IMR-90 (cell line): ENCODE results near the gene PCBP4. TPM values are rescaled to one million over a fixed set of nuclear protein-coding genes. Genes with fewer than 3 reads are reported as not detected.
A peak's percentile ranks its signal among the peaks of the same experiment; 100 is the strongest.

Source experiments
- ATAC-seq: fragments of 200-7000 bp; cut with Tn5 transposase; 2 replicates; pipeline ENCODE4 v1.9.1; 2020; ENCODE audit warnings: low read depth, mild to moderate bottlenecking, moderate library complexity
- BruUV-seq: library from RNA; stranded (reverse); fragments of 400-500 nt; replicated peaks from 2 replicates; lab custom pipeline; 2021; lab: Mats Ljungman, UMichigan
- CTCF ChIA-PET: fragments of 300-600 bp; formaldehyde crosslinking; extraction: SDS; loops from one replicate; lab custom pipeline; 2021; ENCODE audit warnings: antibody characterized with exemption; lab: Yijun Ruan, JAX
- POLR2A ChIA-PET: fragments of 300-600 bp; sonication (Branson Sonifier 250); formaldehyde crosslinking; loops from one replicate; lab custom pipeline; 2022; ENCODE audit warnings: antibody characterized with exemption; ENCODE audit not compliant: unreplicated experiment; lab: Charles Lee
- DNase-seq: peaks from one replicate; pipeline ENCODE4 v3.0.0; 2013
- H2AFZ ChIP-seq: replicated peaks from 2 replicates; pipeline ENCODE3; 2013; ENCODE audit warnings: low read length, mild to moderate bottlenecking; ENCODE audit not compliant: poor library complexity
- H2AK5ac ChIP-seq: 2 replicates; pipeline ENCODE4 v1.6.1; 2013; ENCODE audit warnings: low read depth, low read length, inconsistent platforms
- H2AK9ac ChIP-seq: replicated peaks from 2 replicates; pipeline ENCODE3; 2013; ENCODE audit warnings: mild to moderate bottlenecking, low read depth, low read length, moderate library complexity; ENCODE audit not compliant: poor library complexity
- H2BK120ac ChIP-seq: 2 replicates; pipeline ENCODE4 v1.6.1; 2013; ENCODE audit warnings: low read depth, low read length, inconsistent platforms
- H2BK15ac ChIP-seq: 3 replicates; pipeline ENCODE4 v1.6.1; 2013; ENCODE audit warnings: low read depth, low read length, inconsistent platforms
- H2BK20ac ChIP-seq: 2 replicates; pipeline ENCODE4 v1.6.1; 2013; ENCODE audit warnings: low read depth, mild to moderate bottlenecking, inconsistent platforms, low read length, moderate library complexity
- H2BK5ac ChIP-seq: 2 replicates; pipeline ENCODE4 v1.6.1; 2013; ENCODE audit warnings: mild to moderate bottlenecking, low read depth, low read length, inconsistent platforms; ENCODE audit not compliant: poor library complexity, severe bottlenecking
- H3K14ac ChIP-seq: replicated peaks from 2 replicates; pipeline ENCODE4 v1.6.1; 2013; ENCODE audit warnings: low read depth, low read length, inconsistent platforms
- H3K18ac ChIP-seq: 2 replicates; pipeline ENCODE4 v1.6.1; 2013; ENCODE audit warnings: low read depth, low read length, control low read depth
- H3K23ac ChIP-seq: 2 replicates; pipeline ENCODE4 v1.6.1; 2013; ENCODE audit warnings: low read depth, low read length, inconsistent platforms
- H3K27ac ChIP-seq: 2 replicates; pipeline ENCODE4 v1.5.1; 2013; ENCODE audit warnings: mild to moderate bottlenecking, control low read depth, low read length; ENCODE audit not compliant: insufficient read depth
- H3K27me3 ChIP-seq: 2 replicates; pipeline ENCODE4 v1.6.1; 2013; ENCODE audit warnings: low read length; ENCODE audit not compliant: control insufficient read depth, insufficient read depth
- H3K36me3 ChIP-seq: 2 replicates; pipeline ENCODE4 v1.6.1; 2013; ENCODE audit warnings: low read length, mixed read lengths; ENCODE audit not compliant: control insufficient read depth, insufficient read depth
- H3K4ac ChIP-seq: 2 replicates; pipeline ENCODE4 v1.6.1; 2013; ENCODE audit warnings: low read depth, low read length, inconsistent platforms
- H3K4me1 ChIP-seq: 2 replicates; pipeline ENCODE4 v1.6.1; 2013; ENCODE audit warnings: low read length, mixed read lengths; ENCODE audit not compliant: control insufficient read depth, insufficient read depth
- H3K4me2 ChIP-seq: 2 replicates; pipeline ENCODE4 v1.6.1; 2013; ENCODE audit warnings: low read depth, mild to moderate bottlenecking, control low read depth, low read length, moderate library complexity
- H3K4me3 ChIP-seq: 2 replicates; pipeline ENCODE4 v1.5.1; 2013; ENCODE audit warnings: low read depth, mild to moderate bottlenecking, control low read depth, low read length, moderate library complexity; ENCODE audit not compliant: insufficient read depth
- H3K56ac ChIP-seq: 2 replicates; pipeline ENCODE4 v1.6.1; 2013; ENCODE audit warnings: low read length, inconsistent platforms; ENCODE audit not compliant: insufficient read depth; ENCODE audit errors: extremely low read depth
- H3K79me1 ChIP-seq, 2 experiments: 2 replicates each; pipeline ENCODE4 v1.6.1; 2013; ENCODE audit warnings: low read length in 2 of 2, inconsistent platforms in 1 of 2, low read depth in 1 of 2
- H3K9ac ChIP-seq: 2 replicates; pipeline ENCODE4 v1.6.1; 2013; ENCODE audit warnings: low read depth, low read length, control low read depth
- H3K9me1 ChIP-seq: 2 replicates; pipeline ENCODE4 v1.6.1; 2013; ENCODE audit warnings: low read length, inconsistent platforms; ENCODE audit not compliant: insufficient read depth
- H3K9me3 ChIP-seq: 2 replicates; pipeline ENCODE4 v1.6.1; 2013; ENCODE audit warnings: low read length; ENCODE audit not compliant: control insufficient read depth, insufficient read depth
- H4K20me1 ChIP-seq: 2 replicates; pipeline ENCODE4 v1.6.1; 2013; ENCODE audit warnings: low read length, inconsistent platforms; ENCODE audit not compliant: insufficient read depth
- H4K5ac ChIP-seq: 2 replicates; pipeline ENCODE4 v1.6.1; 2013; ENCODE audit warnings: mild to moderate bottlenecking, low read depth, low read length, control low read depth
- H4K8ac ChIP-seq, 2 experiments: 2 replicates each; pipeline ENCODE4 v1.6.1; 2013; ENCODE audit warnings: low read depth in 2 of 2, low read length in 2 of 2, control low read depth in 1 of 2, inconsistent platforms in 1 of 2
- H4K91ac ChIP-seq: 2 replicates; pipeline ENCODE4 v1.6.1; 2013; ENCODE audit warnings: low read depth, low read length, inconsistent platforms; ENCODE audit not compliant: insufficient read depth
- CHD1 ChIP-seq: IDR thresholded peaks from 2 replicates; pipeline ENCODE4 v1.6.1; 2012; ENCODE audit warnings: low read depth, low read length, improper control_type of control experiment
- ELK1 ChIP-seq: fragments of 150-350 bp; IDR thresholded peaks from 2 replicates; pipeline ENCODE4 v1.6.1; 2016; ENCODE audit warnings: low read depth, mild to moderate bottlenecking, low read length, moderate library complexity, borderline replicate concordance
- FOS ChIP-seq: fragments of 150-350 bp; IDR thresholded peaks from 2 replicates; pipeline ENCODE4 v1.6.1; 2016; ENCODE audit warnings: low read depth, low read length
- MAFK ChIP-seq: IDR thresholded peaks from 2 replicates; pipeline ENCODE4 v1.6.1; 2012; ENCODE audit warnings: low read depth, low read length, improper control_type of control experiment
- MAZ ChIP-seq: IDR thresholded peaks from 2 replicates; pipeline ENCODE4 v1.6.1; 2012; ENCODE audit warnings: low read depth, mild to moderate bottlenecking, low read length, improper control_type of control experiment, moderate library complexity, borderline replicate concordance
- MXI1 ChIP-seq: IDR thresholded peaks from 2 replicates; pipeline ENCODE4 v1.6.1; 2012; ENCODE audit warnings: low read depth, mild to moderate bottlenecking, low read length, moderate library complexity, borderline replicate concordance
- NFE2L2 ChIP-seq: fragments of 150-350 bp; IDR thresholded peaks from 2 replicates; pipeline ENCODE4 v1.6.1; 2016; ENCODE audit warnings: low read depth, mild to moderate bottlenecking, low read length
- POLR2A ChIP-seq: IDR thresholded peaks from 2 replicates; pipeline ENCODE4 v1.6.1; 2012; ENCODE audit warnings: mild to moderate bottlenecking, low read depth, low read length
- RAD21 ChIP-seq: IDR thresholded peaks from 2 replicates; pipeline ENCODE4 v1.6.1; 2012; ENCODE audit warnings: low read length, improper control_type of control experiment
- RCOR1 ChIP-seq: IDR thresholded peaks from 2 replicates; pipeline ENCODE4 v1.6.1; 2012; ENCODE audit warnings: mild to moderate bottlenecking, low read length, improper control_type of control experiment; ENCODE audit not compliant: insufficient replicate concordance
- RFX5 ChIP-seq: IDR thresholded peaks from 2 replicates; pipeline ENCODE4 v1.8.0; 2012; ENCODE audit warnings: low read depth, mild to moderate bottlenecking, low read length, moderate library complexity
- SMC3 ChIP-seq: fragments of 150-350 bp; IDR thresholded peaks from 2 replicates; pipeline ENCODE4 v1.6.1; 2016; ENCODE audit warnings: low read depth, mild to moderate bottlenecking, antibody characterized with exemption, low read length, moderate library complexity
- WGBS, 2 experiments: methylation state at CpG; one replicate each; pipeline versions ENCODE4 v1.1.5 to v1.1.7; 2013; ENCODE audit warnings: missing lambda C conversion rate in 2 of 2; ENCODE audit not compliant: insufficient read length in 1 of 2; ENCODE audit errors: extremely low coverage in 2 of 2; 5-methylcytosine and 5-hydroxymethylcytosine counted together
- dilution Hi-C: fragments of 300-500 bp; cut with HindIII; formaldehyde crosslinking; loops from one replicate; pipeline ENCODE4 v1.14.3; 2018; ENCODE audit warnings: low sequenced_read_pairs; ENCODE audit not compliant: unreplicated experiment
- in situ Hi-C: fragments of 300-500 bp; cut with MboI; formaldehyde crosslinking; loops from 3 replicates; pipeline ENCODE4 v1.14.3; 2019; ENCODE audit warnings: low sequenced_read_pairs, inconsistent platforms, mixed read lengths
- intact Hi-C: fragments of 100-400 bp; cut with micrococcal nuclease; formaldehyde crosslinking; loops from 2 replicates; pipeline ENCODE4 v1.10.0; 2022
- polyA plus RNA-seq, 3 experiments: library from polyadenylated mRNA; depleted of rRNA; stranded (reverse); fragments of >200 nt; gene quantifications; 2 replicates each; pipeline ENCODE4 v1.2.3, GENCODE V29; 2012; ENCODE audit warnings: low replicate concordance in 1 of 3
- total RNA-seq: library from RNA; depleted of rRNA; stranded (reverse); fragments of >200 nt; gene quantifications from 2 replicates; pipeline ENCODE4 v1.2.3, GENCODE V29; 2012
- TF ChIP-seq, protein P1 (sequence below): fragments of 150-350 bp; IDR thresholded peaks from 2 replicates; pipeline ENCODE4 v1.6.1; 2017; ENCODE audit warnings: mild to moderate bottlenecking, antibody characterized with exemption, low read length, low read depth

The PCBP4 gene
- total and polyA plus RNA-seq, 2 of the 4 experiments (the other 2 are of a cell fraction) = 70.8 to 110 TPM

DNA sequence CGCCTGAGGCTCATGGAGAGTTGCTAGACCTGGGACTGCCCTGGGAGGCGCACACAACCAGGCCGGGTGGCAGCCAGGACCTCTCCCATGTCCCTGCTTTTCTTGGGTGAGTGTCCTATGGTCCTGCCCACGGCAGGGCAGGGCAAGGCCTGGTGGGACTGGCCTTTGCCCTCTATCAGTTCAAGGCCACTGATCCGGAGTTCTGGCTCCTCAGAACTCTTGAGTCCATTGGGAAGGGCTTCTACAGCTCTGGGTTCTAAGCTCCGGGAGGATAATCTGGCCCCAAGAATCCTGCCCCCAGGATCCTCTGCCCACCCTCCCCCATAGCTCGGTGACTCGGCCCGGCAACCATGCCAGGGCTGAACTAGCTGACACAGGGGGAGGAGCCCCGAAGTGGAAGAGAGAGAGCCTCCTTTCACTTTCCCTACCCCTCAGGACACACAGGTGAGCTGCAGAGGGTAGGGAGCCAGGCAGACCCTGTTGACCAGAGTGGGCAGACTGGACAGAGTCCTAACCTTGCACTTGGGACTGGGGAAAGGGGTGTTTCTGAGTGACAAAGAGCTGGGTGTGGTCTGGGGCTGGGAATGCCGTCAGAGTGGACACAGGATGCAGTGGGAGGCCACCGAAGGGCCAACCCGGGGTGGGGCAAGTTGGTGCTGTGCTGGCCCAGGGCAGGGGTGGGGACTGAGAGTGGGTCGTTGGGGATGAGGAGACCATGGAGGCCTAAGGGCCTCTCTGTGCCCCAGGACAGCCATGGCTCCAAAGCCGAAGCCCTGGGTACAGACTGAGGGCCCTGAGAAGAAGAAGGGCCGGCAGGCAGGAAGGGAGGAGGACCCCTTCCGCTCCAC, 24.4 kb downstream of the PCBP4 start:
- in situ Hi-C loops = loop anchor here (25.0 kb wide), 1 partner anchor 556 kb away; the partner anchor contains the start of genes MANF and RBM15B
- ChIA-PET POLR2A (interaction anchor here (0.6 to 0.7 kb wide), 2 partner anchors 52 to 55 kb away, joined by 3 to 4 read pairs; no protein-coding TSS in a partner anchor), CTCF (interaction anchor here (0.6 to 1.2 kb wide), 3 partner anchors 31 to 1327 kb away, joined by 3 to 10 read pairs (median 3); partner anchors contain the start of gene ABHD14B)
- Histone ChIP-seq H2AK5ac (peak overlapping the region; percentile 97), H2AFZ (peak overlapping the region; percentile 94), H3K4me3 (peak overlapping the region; percentile 32), H2BK20ac (0 out of 2 replicates have a peak overlapping the region, but pooled peaks have one; percentile 11), H4K5ac (peak overlapping the region; percentile 98), H3K9me3 (no peaks in the 10 kb centered on the region), H3K14ac (peak overlapping the region; percentile 92), H3K4ac (peak overlapping the region; percentile 91), H3K9me1 (peaks cover 12% of the 10 kb centered on the region), H2AK9ac (peak overlapping the region; percentile 95), H3K18ac (peak overlapping the region; percentile 61), H4K20me1 (peaks cover 9% of the 10 kb centered on the region), H2BK5ac (peak overlapping the region; percentile 79), H2BK15ac (peak overlapping the region; percentile 64; the same call in 1 of the 3 replicates), H4K91ac (peak overlapping the region; percentile 90), H3K56ac (peak overlapping the region; percentile 37; the same call in 1 of the 2 replicates), H3K23ac (peak overlapping the region; percentile 43; the same call in 1 of the 2 replicates), H4K8ac (peak overlapping the region; percentile 97), H3K27ac (peak overlapping the region; percentile 79), H3K27me3 (no peaks in the 10 kb centered on the region), H3K4me2 (peak overlapping the region; percentile 57), H3K36me3 (peaks cover 6% of the 10 kb centered on the region), H3K9ac (peak overlapping the region; percentile 66), H3K4me1 (peaks cover 13% of the 10 kb centered on the region), H3K79me1 (peaks cover 18 to 41% of the 10 kb centered on the region in 2 experiments; a peak in 3 of 4 replicates), H2BK120ac (peak overlapping the region; percentile 58)
- DNase-seq (peak; percentile 52), ATAC-seq (peak; percentile 16)
- intact Hi-C loops = loop anchor here (1.0 to 5.0 kb wide), 8 partner anchors 31 to 254 kb away; partner anchors contain the start of genes ABHD14B, ACY1, DUSP7 and RPL29
- BruUV-seq = no TSS peak
- dilution Hi-C loops = no loop called here
- 76% methylated on average over 4 of the region's 17 CpGs; no CpG with 5 or more reads in 1 of the 2 experiments for WGBS, 2 experiments
- TF ChIP-seq RAD21 (no peak), MAZ (no peak), FOS (no peak), MAFK (no peak), POLR2A (no peak), MXI1 (no peak), NFE2L2 (no peak), CHD1 (no peak), ELK1 (no peak), RCOR1 (no peak), SMC3 (no peak), RFX5 (no peak)
- TF ChIP-seq, protein P1, sequence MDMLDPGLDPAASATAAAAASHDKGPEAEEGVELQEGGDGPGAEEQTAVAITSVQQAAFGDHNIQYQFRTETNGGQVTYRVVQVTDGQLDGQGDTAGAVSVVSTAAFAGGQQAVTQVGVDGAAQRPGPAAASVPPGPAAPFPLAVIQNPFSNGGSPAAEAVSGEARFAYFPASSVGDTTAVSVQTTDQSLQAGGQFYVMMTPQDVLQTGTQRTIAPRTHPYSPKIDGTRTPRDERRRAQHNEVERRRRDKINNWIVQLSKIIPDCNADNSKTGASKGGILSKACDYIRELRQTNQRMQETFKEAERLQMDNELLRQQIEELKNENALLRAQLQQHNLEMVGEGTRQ = no peak
